Astrocyte (in vitro differentiated cells and primary cell): ENCODE measurements around the gene TRERF1. TPM values are rescaled to one million over a fixed set of nuclear protein-coding genes. Genes with fewer than 3 reads are reported as not detected.

ENCODE experiments used
- DNase-seq: peaks from one replicate; pipeline ENCODE4 v3.0.0-alpha.2; 2010; ENCODE audit warnings: low read depth
- FAIRE-seq: peaks from 2 replicates; lab custom pipeline; 2011; peaks lifted over from hg19 to GRCh38; lab: Jason Lieb, UNC
- H2AFZ ChIP-seq: 2 replicates; pipeline ENCODE4 v1.6.0; 2012; ENCODE audit warnings: low read depth, low read length, inconsistent platforms
- H3K27ac ChIP-seq: 2 replicates; pipeline ENCODE4 v1.5.1; 2011; ENCODE audit warnings: low read depth, low read length, inconsistent platforms
- H3K27me3 ChIP-seq: 2 replicates; pipeline ENCODE4 v1.6.0; 2011; ENCODE audit warnings: low read length, inconsistent platforms; ENCODE audit not compliant: insufficient read depth
- H3K36me3 ChIP-seq: 2 replicates; pipeline ENCODE4 v1.5.1; 2011; ENCODE audit warnings: low read length, inconsistent platforms; ENCODE audit not compliant: insufficient read depth
- H3K4me1 ChIP-seq: 2 replicates; pipeline ENCODE4 v1.5.1; 2011; ENCODE audit warnings: low read length, inconsistent platforms; ENCODE audit not compliant: insufficient read depth
- H3K4me2 ChIP-seq: 2 replicates; pipeline ENCODE4 v1.6.0; 2012; ENCODE audit warnings: low read length, inconsistent platforms
- H3K4me3 ChIP-seq: 2 replicates; pipeline ENCODE4 v1.5.1; 2011; ENCODE audit warnings: low read depth, mild to moderate bottlenecking, low read length, inconsistent platforms; ENCODE audit not compliant: insufficient read depth
- H3K79me2 ChIP-seq: 2 replicates; pipeline ENCODE4 v1.6.0; 2012; ENCODE audit warnings: mild to moderate bottlenecking, low read length, inconsistent platforms; ENCODE audit not compliant: insufficient read depth
- H3K9ac ChIP-seq: 2 replicates; pipeline ENCODE4 v1.6.0; 2012; ENCODE audit warnings: mild to moderate bottlenecking, low read length, inconsistent platforms
- H3K9me3 ChIP-seq: 2 replicates; pipeline ENCODE4 v1.5.1; 2012; ENCODE audit warnings: low read depth, mild to moderate bottlenecking, low read length, inconsistent platforms; ENCODE audit not compliant: insufficient read depth
- H4K20me1 ChIP-seq: 2 replicates; pipeline ENCODE4 v1.6.0; 2012; ENCODE audit warnings: low read length, inconsistent platforms; ENCODE audit not compliant: insufficient read depth
- H3K27ac Mint-ChIP-seq: one replicate; pipeline ENCODE4 v1.8.0; 2021; ENCODE audit warnings: mild to moderate bottlenecking, mixed read lengths; ENCODE audit not compliant: unreplicated experiment
- H3K27me3 Mint-ChIP-seq: one replicate; pipeline ENCODE4 v1.8.0; 2021; ENCODE audit warnings: low read depth, mixed read lengths; ENCODE audit not compliant: unreplicated experiment
- H3K36me3 Mint-ChIP-seq: one replicate; pipeline ENCODE4 v1.8.0; 2021; ENCODE audit warnings: low read depth, mixed read lengths; ENCODE audit not compliant: unreplicated experiment
- H3K4me1 Mint-ChIP-seq: one replicate; pipeline ENCODE4 v1.8.0; 2021; ENCODE audit warnings: low read depth, mixed read lengths; ENCODE audit not compliant: unreplicated experiment
- H3K4me3 Mint-ChIP-seq: one replicate; pipeline ENCODE4 v1.8.0; 2021; ENCODE audit warnings: mild to moderate bottlenecking, moderate library complexity, mixed read lengths; ENCODE audit not compliant: unreplicated experiment
- H3K9me3 Mint-ChIP-seq: one replicate; pipeline ENCODE4 v1.8.0; 2021; ENCODE audit warnings: mild to moderate bottlenecking, mixed read lengths; ENCODE audit not compliant: unreplicated experiment
- CTCF ChIP-seq: IDR thresholded peaks from 2 replicates; pipeline ENCODE4 v1.5.1; 2011; ENCODE audit warnings: low read depth, mild to moderate bottlenecking, inconsistent platforms, low read length, moderate library complexity; ENCODE audit not compliant: insufficient read depth
- EZH2 ChIP-seq: IDR thresholded peaks from 2 replicates; pipeline ENCODE4 v1.6.1; 2012; ENCODE audit warnings: mild to moderate bottlenecking, low read length, inconsistent platforms; ENCODE audit not compliant: insufficient read depth
- total RNA-seq: library from RNA; stranded (reverse); gene quantifications from 2 replicates; pipeline ENCODE4 v1.2.1, GENCODE V29; 2021

Gene TRERF1
- total RNA-seq, 1 donor from 2014 or later: 8.6 TPM

DNA sequence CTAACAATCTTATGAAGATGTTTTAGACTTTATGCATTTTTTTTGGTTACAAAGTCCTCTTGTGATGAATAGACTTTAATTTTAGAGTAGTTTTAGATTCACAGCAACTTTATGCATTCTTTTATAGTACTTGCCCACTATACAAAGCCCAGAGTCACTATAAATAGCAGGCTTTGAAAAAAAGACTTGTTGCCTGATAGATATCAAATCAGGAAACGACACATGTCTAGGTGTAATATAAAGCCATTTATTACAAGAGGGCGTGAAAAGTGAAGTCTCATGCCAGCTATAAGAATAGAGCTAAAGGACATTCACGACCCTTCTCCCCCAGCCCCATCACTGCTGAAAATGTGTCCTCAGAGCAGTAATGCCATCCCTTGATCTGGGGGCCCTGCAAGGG, 156.0 kb downstream of the TRERF1 start:
- H3K27ac Mint-ChIP-seq: no peak overlapping the region

GRCh38 chr6:42295181-42295580, 156.5 kb downstream of the TRERF1 start:
- no peak for DNase-seq
- H3K36me3 Mint-ChIP-seq: peaks cover 14% of the 10 kb centered on the region
- H3K4me1 ChIP-seq: peaks cover 21% of the 10 kb centered on the region
- peaks cover 16% of the 10 kb centered on the region for H3K4me1 Mint-ChIP-seq
- H3K27ac Mint-ChIP-seq: peak overlapping the region; percentile 23
- no peak for FAIRE-seq
- H3K9me3 ChIP-seq: no peaks in the 10 kb centered on the region
- H4K20me1 ChIP-seq: no peaks in the 10 kb centered on the region
- peak overlapping the region; percentile 26 for H3K4me2 ChIP-seq
- no peak for TF ChIP-seq EZH2
- no peak for TF ChIP-seq CTCF
- no peaks in the 10 kb centered on the region for H3K27me3 ChIP-seq
- H3K79me2 ChIP-seq: no peaks in the 10 kb centered on the region
- H3K4me3 Mint-ChIP-seq: no peak overlapping the region
- no peak overlapping the region for H3K4me3 ChIP-seq
- no peaks in the 10 kb centered on the region for H3K27me3 Mint-ChIP-seq
- H3K36me3 ChIP-seq: no peaks in the 10 kb centered on the region
- peak overlapping the region; percentile 30 for H3K27ac ChIP-seq
- no peak overlapping the region for H2AFZ ChIP-seq
- no peaks in the 10 kb centered on the region for H3K9me3 Mint-ChIP-seq
- no peak overlapping the region for H3K9ac ChIP-seq

More for the DNA sequence above, 156.0 kb downstream of the TRERF1 start:
- H3K27ac ChIP-seq: no peak overlapping the region
- FAIRE-seq: no peak
- H3K4me3 ChIP-seq: no peak overlapping the region
- H3K4me1 Mint-ChIP-seq: peaks cover 17% of the 10 kb centered on the region
- peaks cover 14% of the 10 kb centered on the region for H3K36me3 Mint-ChIP-seq
- H3K4me2 ChIP-seq: no peak overlapping the region
- no peak overlapping the region for H3K4me3 Mint-ChIP-seq
- no peaks in the 10 kb centered on the region for H4K20me1 ChIP-seq
- H3K79me2 ChIP-seq: no peaks in the 10 kb centered on the region
- H2AFZ ChIP-seq: no peak overlapping the region
- peaks cover 21% of the 10 kb centered on the region for H3K4me1 ChIP-seq
- H3K27me3 Mint-ChIP-seq: no peaks in the 10 kb centered on the region
- H3K9me3 Mint-ChIP-seq: no peaks in the 10 kb centered on the region
- no peaks in the 10 kb centered on the region for H3K9me3 ChIP-seq
- H3K36me3 ChIP-seq: no peaks in the 10 kb centered on the region
- no peak overlapping the region for H3K9ac ChIP-seq
- H3K27me3 ChIP-seq: no peaks in the 10 kb centered on the region
- TF ChIP-seq CTCF (no peak), EZH2 (no peak)
- no peak for DNase-seq

- peaks cover 14% of the 10 kb centered on the region for H3K36me3 Mint-ChIP-seq
- TF ChIP-seq CTCF: no peak
- no peak for TF ChIP-seq EZH2
- peaks cover 16% of the 10 kb centered on the region for H3K4me1 Mint-ChIP-seq
- Histone ChIP-seq H3K9me3 (no peaks in the 10 kb centered on the region), H3K4me3 (no peak overlapping the region), H3K27ac (peak overlapping the region; percentile 30), H3K4me1 (peaks cover 21% of the 10 kb centered on the region), H3K27me3 (no peaks in the 10 kb centered on the region), H4K20me1 (no peaks in the 10 kb centered on the region), H3K79me2 (no peaks in the 10 kb centered on the region), H3K9ac (no peak overlapping the region), H2AFZ (no peak overlapping the region), H3K4me2 (peak overlapping the region; percentile 26), H3K36me3 (no peaks in the 10 kb centered on the region)
- FAIRE-seq (no peak), DNase-seq (peak; percentile 77)
- H3K27ac Mint-ChIP-seq: peak overlapping the region; percentile 23
- no peaks in the 10 kb centered on the region for H3K27me3 Mint-ChIP-seq
- no peaks in the 10 kb centered on the region for H3K9me3 Mint-ChIP-seq
- H3K4me3 Mint-ChIP-seq: no peak overlapping the region
Measured at GRCh38 chr6:42294759-42295158, 157.0 kb downstream of the TRERF1 start.
